Stimulated activated CD8-positive, alpha-beta memory T cell treated with anti-CD3 and anti-CD28 coated beads, Interleukin-4, amount 100 ng/mL, for 24 hours (primary cell): ENCODE results near the gene CCL13.

Source experiments
- DNase-seq: peaks from one replicate; pipeline ENCODE4 v3.0.0-alpha.2; 2020; ENCODE audit warnings: low read depth

The CCL13 gene

GRCh38 chr17:34384822-34385605 is 28.7 kb downstream of the CCL13 start:
- DNase-seq = no peak

- DNase-seq = no peak
These were observed 30.0 kb downstream of the CCL13 start for GRCh38 chr17:34386343-34386696.

DNA sequence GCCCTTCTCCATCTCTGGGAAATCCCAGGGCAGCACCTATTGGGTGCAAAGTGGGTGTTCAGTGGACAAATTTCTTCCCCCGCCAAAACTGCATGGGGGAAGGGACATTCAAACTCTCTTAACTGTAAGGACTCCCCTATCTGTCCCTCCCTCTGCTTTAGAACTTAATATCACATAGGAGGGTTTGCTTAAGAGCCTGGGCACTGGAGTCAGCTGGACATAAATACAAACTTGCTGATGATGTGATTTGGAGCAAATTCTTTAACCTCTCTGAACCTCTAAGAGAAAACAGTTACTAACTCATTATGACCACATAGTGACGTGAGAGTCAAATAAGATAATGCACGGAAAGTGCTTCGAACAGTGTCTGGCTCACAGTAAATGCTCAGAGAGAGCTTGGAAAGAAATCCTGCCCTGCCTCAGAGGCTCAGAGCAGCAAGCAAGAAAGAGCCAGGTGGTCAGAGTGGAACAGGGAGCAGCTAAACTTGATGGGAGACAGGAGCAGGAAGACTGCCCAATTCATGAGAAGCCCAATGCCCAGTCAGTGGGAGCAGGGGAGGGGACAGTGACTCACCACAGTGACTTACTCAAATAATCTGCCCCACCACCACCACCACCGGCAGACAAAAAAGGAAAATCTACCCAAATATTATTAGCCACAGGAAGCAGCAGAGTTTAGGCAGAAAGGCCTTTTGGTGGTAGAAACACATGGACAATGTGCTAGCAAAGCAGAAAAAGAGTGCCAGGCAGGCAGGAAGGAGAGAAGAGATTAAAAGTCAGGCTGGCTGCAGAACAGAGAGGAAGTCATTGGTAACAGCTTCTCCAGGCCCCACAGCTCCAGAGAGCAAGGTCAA is 30.6 kb downstream of the CCL13 start:
- no peak for DNase-seq

DNA sequence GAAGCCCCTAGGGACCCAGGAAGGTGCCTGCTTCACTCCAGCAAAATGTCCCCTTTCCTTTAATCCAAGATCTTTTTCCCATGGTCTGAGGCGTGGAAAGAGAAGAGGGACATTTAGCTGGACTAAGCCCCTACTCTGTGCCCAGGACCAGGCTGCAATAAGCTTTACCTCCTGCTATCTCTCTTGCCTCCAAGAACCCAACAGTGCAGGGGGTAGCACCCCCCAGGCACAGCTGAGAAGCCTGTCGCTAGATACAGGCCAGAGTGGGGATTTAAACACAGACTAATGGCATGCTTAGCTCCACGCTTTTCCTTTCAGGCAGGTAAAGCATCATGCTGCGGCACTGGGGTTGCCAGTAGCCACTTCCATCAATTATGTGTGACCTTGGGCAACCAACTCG is 31.3 kb downstream of the CCL13 start:
- no peak for DNase-seq

GRCh38 chr17:34389126-34389750 is 33.0 kb downstream of the CCL13 start:
- DNase-seq = no peak

GRCh38 chr17:34390649-34391048 is 34.4 kb downstream of the CCL13 start:
- no peak for DNase-seq

- no peak for DNase-seq
These were observed 35.0 kb downstream of the CCL13 start for GRCh38 chr17:34391241-34391640.

DNA sequence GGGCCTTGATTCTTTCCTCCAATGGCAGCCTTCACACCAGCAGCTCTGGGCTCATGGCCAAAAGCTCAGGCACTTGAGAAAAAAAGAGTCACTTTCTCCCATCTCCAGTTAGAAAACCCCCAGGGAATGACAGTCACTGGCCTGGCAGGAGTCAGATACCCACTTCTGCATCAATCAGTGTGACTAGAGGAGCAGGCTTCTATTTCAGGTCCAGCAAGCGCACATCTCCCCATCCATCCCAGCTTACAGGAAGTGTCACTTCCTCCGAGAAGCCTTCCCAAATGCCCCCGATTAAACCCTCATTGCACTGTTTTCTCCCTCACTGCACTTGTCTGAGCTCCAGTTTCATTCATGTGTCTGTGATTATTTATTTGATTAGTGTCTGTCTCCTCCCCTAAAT is 37.1 kb downstream of the CCL13 start:
- DNase-seq = no peak

DNA sequence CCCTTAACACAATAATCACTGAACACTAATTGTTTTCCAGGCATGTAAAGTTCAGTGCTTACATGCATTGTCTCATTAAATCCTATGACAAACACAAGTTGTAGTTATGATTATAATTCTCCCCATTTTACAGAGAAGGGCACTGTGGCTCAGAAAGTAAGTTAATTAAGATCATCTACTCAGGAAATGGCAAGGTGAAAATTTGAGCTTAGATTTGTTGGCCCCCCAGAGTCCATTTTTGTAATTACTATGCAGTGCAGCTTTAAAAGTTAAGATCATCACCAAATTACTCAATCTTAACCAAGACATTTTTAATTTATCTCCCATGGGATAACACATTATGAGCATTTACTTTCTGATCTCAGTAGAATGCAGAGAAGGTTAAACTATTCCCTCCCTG is 41.0 kb downstream of the CCL13 start:
- DNase-seq = no peak

DNA sequence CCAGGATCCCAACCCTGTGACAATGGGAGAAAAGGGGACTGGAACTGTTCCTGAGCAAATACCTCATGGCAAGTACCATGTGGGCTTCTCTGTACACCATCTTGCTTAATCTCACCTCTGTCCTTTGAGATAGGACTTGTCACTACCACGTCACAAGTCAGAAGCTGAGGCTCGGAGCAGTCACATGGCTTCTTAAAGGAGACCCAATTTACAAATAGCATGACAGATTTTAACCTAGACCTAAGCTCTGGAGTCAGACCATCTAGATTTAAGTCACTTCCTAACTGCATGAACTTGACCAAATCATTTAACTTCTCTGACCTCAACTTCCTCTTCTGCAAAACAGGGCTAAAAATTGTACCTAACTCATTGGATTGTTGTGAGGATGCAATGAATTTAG is 42.7 kb downstream of the CCL13 start:
- DNase-seq = no peak

DNA sequence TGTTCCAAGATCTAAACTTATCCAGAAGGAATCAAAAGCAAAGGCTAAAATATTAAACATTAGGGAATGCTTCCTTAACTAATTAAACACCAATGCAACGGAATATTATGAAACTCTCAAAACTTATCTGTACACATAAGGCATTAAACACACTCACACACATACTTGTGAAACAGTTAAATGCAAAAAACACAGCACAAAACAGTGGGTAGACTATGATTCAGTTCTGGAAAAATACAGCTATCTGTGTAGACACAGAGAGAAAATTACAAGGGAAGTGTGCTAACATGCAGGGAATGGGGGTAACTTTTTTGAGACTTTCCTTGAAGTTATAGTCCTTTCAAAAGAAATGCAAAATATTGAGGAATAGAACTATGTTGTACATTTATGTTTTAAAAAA is 43.4 kb downstream of the CCL13 start:
- DNase-seq = no peak

DNA sequence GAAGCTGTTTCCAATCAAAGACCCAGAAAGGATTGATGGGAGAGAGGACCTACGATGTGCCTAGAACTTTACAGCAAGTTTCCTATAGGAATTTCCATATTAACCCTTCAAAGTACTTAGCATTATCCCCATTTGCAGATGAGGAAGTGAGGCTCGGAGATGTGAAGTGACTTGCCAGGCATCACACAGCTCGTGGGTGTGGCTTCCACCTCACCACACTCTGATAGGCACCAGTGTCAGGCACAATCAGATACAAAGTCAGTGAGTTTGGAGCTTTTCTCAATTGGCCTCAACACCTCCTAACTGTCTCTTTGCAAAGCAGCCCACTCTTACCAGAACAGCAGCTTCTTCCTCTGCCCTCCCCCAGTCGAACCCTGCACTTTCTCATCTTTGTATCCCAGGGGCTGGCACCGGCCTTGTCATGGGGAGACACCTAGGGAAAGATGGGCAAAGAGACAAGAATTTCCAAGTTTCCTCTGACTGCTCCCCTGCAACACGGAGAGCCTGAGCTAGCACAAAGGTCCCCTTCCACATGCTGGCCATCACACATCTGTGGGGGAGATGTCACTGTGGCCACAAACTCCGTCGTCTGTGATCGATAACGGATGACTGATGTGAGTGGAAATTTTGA is 44.1 kb downstream of the CCL13 start:
- DNase-seq = no peak

DNA sequence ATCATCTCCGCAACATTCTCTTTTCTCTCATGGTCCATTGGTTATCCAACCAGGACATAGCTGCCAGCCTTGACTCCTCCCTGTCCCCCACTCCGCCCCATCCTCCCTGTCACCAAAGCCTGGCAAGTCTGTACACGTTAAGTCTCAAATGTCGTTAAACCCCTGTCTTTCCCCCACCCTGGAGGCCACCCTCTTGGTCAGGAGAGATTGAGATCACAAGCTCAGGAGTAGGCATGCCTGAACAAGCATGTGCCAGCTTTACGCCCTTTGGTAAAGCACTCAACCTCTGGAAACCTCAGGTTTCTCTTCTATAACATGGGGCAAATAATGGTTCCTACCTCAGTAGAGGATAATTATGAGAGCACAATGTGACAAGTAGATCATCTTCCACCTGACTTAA is 44.9 kb downstream of the CCL13 start:
- DNase-seq = no peak

DNA sequence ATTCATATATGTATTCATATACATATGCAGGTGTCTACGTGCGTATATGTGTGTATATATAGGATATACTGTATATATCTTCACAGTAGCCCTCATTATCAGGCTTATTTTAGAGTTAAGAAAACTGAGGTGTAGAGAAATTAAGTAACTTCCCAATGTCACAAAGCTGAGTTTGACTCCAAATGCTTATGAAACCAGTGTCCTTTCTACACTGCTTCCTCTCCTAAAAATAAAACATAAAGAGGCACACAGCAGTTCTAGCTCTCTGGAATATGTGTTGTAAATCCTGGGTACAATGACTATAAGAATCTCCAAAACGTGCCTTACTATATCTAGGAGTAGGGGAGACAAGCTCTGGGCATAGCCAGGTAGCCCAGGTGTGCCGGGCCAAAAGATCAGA is 46.7 kb downstream of the CCL13 start:
- no peak for DNase-seq

- no peak for DNase-seq
These were observed 49.9 kb downstream of the CCL13 start for GRCh38 chr17:34406226-34406625.
